Spleen (tissue), 7 donors: Measurements from ENCODE around the gene PXDN.

Experiments
- CTCF ChIP-seq, 11 experiments: fragments of 200-600 bp in 7 of 11; fragments of 450-650 bp in 4 of 11; sonication (generic) in 4 of 11; IDR thresholded peaks in 8 of 11; conservative IDR thresholded peaks in 3 of 11; 1 replicate in 7 of 11; 2 replicates in 4 of 11; pipeline versions ENCODE4 v1.4.0 to v1.8.0; 2016 to 2021; ENCODE audit warnings: antibody characterized with exemption in 11 of 11, inconsistent platforms in 4 of 11, mild to moderate bottlenecking in 1 of 11
- POLR2A ChIP-seq, 3 donors: fragments of 450-650 bp; IDR thresholded peaks; one replicate each; pipeline ENCODE4 v1.5.1; 2017; ENCODE audit warnings: antibody characterized with exemption in 3 of 3, mild to moderate bottlenecking in 1 of 3
- donor health status: DM: no; HTN: no; CAD: no; lungs with moderate emphysema.
- donor health status: DM: no; HTN: no; CAD: no.
- donor health status: DM: no; HTN: no; CAD: no.

GRCh38 chr2:1586251-1586922 lies 157.9 kb downstream of the PXDN start:
- no peak for TF ChIP-seq CTCF (IDR thresholded peaks at IDR 0.05 in 8 of 11, conservative IDR thresholded peaks at IDR 0.05 in 3 of 11)
- TF ChIP-seq POLR2A (IDR thresholded peaks at IDR 0.05) = no peak
